ENCODE measurements around the gene RGS2.

The RGS2 gene

GRCh38 chr1:192824511-192824910, 15.7 kb downstream of the RGS2 start:
- H3K27me3 ChIP-seq (ENCODE audit: control insufficient read depth in 1 of 2, insufficient read depth in 2 of 2, low read length in 2 of 2), result no peaks in the 10 kb centered on the region
- H3K9me3 ChIP-seq (ENCODE audit: control insufficient read depth in 1 of 2, low read length in 2 of 2), result no peaks in the 10 kb centered on the region
- H3K27ac ChIP-seq (ENCODE audit: low read depth, low read length), result no peak overlapping the region
- no peaks in the 10 kb centered on the region for H3K4me1 ChIP-seq (ENCODE audit: control insufficient read depth in 1 of 2, insufficient read depth in 2 of 2, low read length in 2 of 2)
- no peaks in the 10 kb centered on the region for H3K36me3 ChIP-seq (ENCODE audit: control insufficient read depth in 1 of 2, insufficient read depth in 2 of 2, low read length in 2 of 2)
- no peak overlapping the region for H3K4me3 ChIP-seq (ENCODE audit: low read depth in 1 of 2, low read length in 2 of 2)
- no peak overlapping the region for H3K9ac ChIP-seq (ENCODE audit: low read depth in 1 of 2, low read length in 2 of 2)

- no peak overlapping the region for H3K27ac ChIP-seq (ENCODE audit: low read depth, low read length)
- no peaks in the 10 kb centered on the region for H3K27me3 ChIP-seq (ENCODE audit: control insufficient read depth in 1 of 2, insufficient read depth in 2 of 2, low read length in 2 of 2)
- H3K36me3 ChIP-seq (ENCODE audit: control insufficient read depth in 1 of 2, insufficient read depth in 2 of 2, low read length in 2 of 2), result no peaks in the 10 kb centered on the region
- H3K4me1 ChIP-seq (ENCODE audit: control insufficient read depth in 1 of 2, insufficient read depth in 2 of 2, low read length in 2 of 2), result no peaks in the 10 kb centered on the region
- H3K9me3 ChIP-seq (ENCODE audit: control insufficient read depth in 1 of 2, low read length in 2 of 2), result no peaks in the 10 kb centered on the region
- no peak overlapping the region for H3K9ac ChIP-seq (ENCODE audit: low read depth in 1 of 2, low read length in 2 of 2)
- no peak overlapping the region for H3K4me3 ChIP-seq (ENCODE audit: low read depth in 1 of 2, low read length in 2 of 2)
Observed at GRCh38 chr1:192826791-192827546, 18.1 kb downstream of the RGS2 start.

- Histone ChIP-seq H3K9ac (ENCODE audit: low read depth in 1 of 2, low read length in 2 of 2) (no peak overlapping the region), H3K27ac (ENCODE audit: low read depth, low read length) (no peak overlapping the region), H3K9me3 (ENCODE audit: control insufficient read depth in 1 of 2, low read length in 2 of 2) (no peaks in the 10 kb centered on the region), H3K36me3 (ENCODE audit: control insufficient read depth in 1 of 2, insufficient read depth in 2 of 2, low read length in 2 of 2) (no peaks in the 10 kb centered on the region), H3K27me3 (ENCODE audit: control insufficient read depth in 1 of 2, insufficient read depth in 2 of 2, low read length in 2 of 2) (no peaks in the 10 kb centered on the region), H3K4me3 (ENCODE audit: low read depth in 1 of 2, low read length in 2 of 2) (no peak overlapping the region), H3K4me1 (ENCODE audit: control insufficient read depth in 1 of 2, insufficient read depth in 2 of 2, low read length in 2 of 2) (no peaks in the 10 kb centered on the region)
Observed at GRCh38 chr1:192830595-192831246, 21.9 kb downstream of the RGS2 start.

GRCh38 chr1:192831706-192832355, 23.0 kb downstream of the RGS2 start:
- H3K27me3 ChIP-seq (ENCODE audit: control insufficient read depth in 1 of 2, insufficient read depth in 2 of 2, low read length in 2 of 2), result no peaks in the 10 kb centered on the region
- no peaks in the 10 kb centered on the region for H3K4me1 ChIP-seq (ENCODE audit: control insufficient read depth in 1 of 2, insufficient read depth in 2 of 2, low read length in 2 of 2)
- no peaks in the 10 kb centered on the region for H3K9me3 ChIP-seq (ENCODE audit: control insufficient read depth in 1 of 2, low read length in 2 of 2)
- H3K4me3 ChIP-seq (ENCODE audit: low read depth in 1 of 2, low read length in 2 of 2), result no peak overlapping the region
- H3K27ac ChIP-seq (ENCODE audit: low read depth, low read length), result no peak overlapping the region
- no peak overlapping the region for H3K9ac ChIP-seq (ENCODE audit: low read depth in 1 of 2, low read length in 2 of 2)
- no peaks in the 10 kb centered on the region for H3K36me3 ChIP-seq (ENCODE audit: control insufficient read depth in 1 of 2, insufficient read depth in 2 of 2, low read length in 2 of 2)

GRCh38 chr1:192832492-192832891, 23.7 kb downstream of the RGS2 start:
- Histone ChIP-seq H3K4me1 (ENCODE audit: control insufficient read depth in 1 of 2, insufficient read depth in 2 of 2, low read length in 2 of 2) (no peaks in the 10 kb centered on the region), H3K9me3 (ENCODE audit: control insufficient read depth in 1 of 2, low read length in 2 of 2) (no peaks in the 10 kb centered on the region), H3K27me3 (ENCODE audit: control insufficient read depth in 1 of 2, insufficient read depth in 2 of 2, low read length in 2 of 2) (no peaks in the 10 kb centered on the region), H3K4me3 (ENCODE audit: low read depth in 1 of 2, low read length in 2 of 2) (no peak overlapping the region), H3K27ac (ENCODE audit: low read depth, low read length) (no peak overlapping the region), H3K9ac (ENCODE audit: low read depth in 1 of 2, low read length in 2 of 2) (no peak overlapping the region), H3K36me3 (ENCODE audit: control insufficient read depth in 1 of 2, insufficient read depth in 2 of 2, low read length in 2 of 2) (no peaks in the 10 kb centered on the region)

GRCh38 chr1:192835116-192835515, 26.3 kb downstream of the RGS2 start:
- no peak overlapping the region for H3K9ac ChIP-seq (ENCODE audit: low read depth in 1 of 2, low read length in 2 of 2)
- no peak overlapping the region for H3K4me3 ChIP-seq (ENCODE audit: low read depth in 1 of 2, low read length in 2 of 2)
- no peaks in the 10 kb centered on the region for H3K9me3 ChIP-seq (ENCODE audit: control insufficient read depth in 1 of 2, low read length in 2 of 2)
- H3K36me3 ChIP-seq (ENCODE audit: control insufficient read depth in 1 of 2, insufficient read depth in 2 of 2, low read length in 2 of 2), result no peaks in the 10 kb centered on the region
- no peaks in the 10 kb centered on the region for H3K27me3 ChIP-seq (ENCODE audit: control insufficient read depth in 1 of 2, insufficient read depth in 2 of 2, low read length in 2 of 2)
- no peak overlapping the region for H3K27ac ChIP-seq (ENCODE audit: low read depth, low read length)
- H3K4me1 ChIP-seq (ENCODE audit: control insufficient read depth in 1 of 2, insufficient read depth in 2 of 2, low read length in 2 of 2), result no peaks in the 10 kb centered on the region

GRCh38 chr1:192839162-192840066, 30.6 kb downstream of the RGS2 start:
- Histone ChIP-seq H3K27ac (ENCODE audit: low read depth, low read length) (no peak overlapping the region), H3K4me1 (ENCODE audit: control insufficient read depth in 1 of 2, insufficient read depth in 2 of 2, low read length in 2 of 2) (no peaks in the 10 kb centered on the region), H3K9ac (ENCODE audit: low read depth in 1 of 2, low read length in 2 of 2) (no peak overlapping the region), H3K27me3 (ENCODE audit: control insufficient read depth in 1 of 2, insufficient read depth in 2 of 2, low read length in 2 of 2) (no peaks in the 10 kb centered on the region), H3K4me3 (ENCODE audit: low read depth in 1 of 2, low read length in 2 of 2) (no peak overlapping the region), H3K36me3 (ENCODE audit: control insufficient read depth in 1 of 2, insufficient read depth in 2 of 2, low read length in 2 of 2) (no peaks in the 10 kb centered on the region), H3K9me3 (ENCODE audit: control insufficient read depth in 1 of 2, low read length in 2 of 2) (no peaks in the 10 kb centered on the region)

GRCh38 chr1:192844360-192844759, 35.5 kb downstream of the RGS2 start:
- Histone ChIP-seq H3K36me3 (ENCODE audit: control insufficient read depth in 1 of 2, insufficient read depth in 2 of 2, low read length in 2 of 2) (no peaks in the 10 kb centered on the region), H3K27ac (ENCODE audit: low read depth, low read length) (no peak overlapping the region), H3K9me3 (ENCODE audit: control insufficient read depth in 1 of 2, low read length in 2 of 2) (no peaks in the 10 kb centered on the region), H3K9ac (ENCODE audit: low read depth in 1 of 2, low read length in 2 of 2) (no peak overlapping the region), H3K27me3 (ENCODE audit: control insufficient read depth in 1 of 2, insufficient read depth in 2 of 2, low read length in 2 of 2) (no peaks in the 10 kb centered on the region), H3K4me3 (ENCODE audit: low read depth in 1 of 2, low read length in 2 of 2) (no peak overlapping the region), H3K4me1 (ENCODE audit: control insufficient read depth in 1 of 2, insufficient read depth in 2 of 2, low read length in 2 of 2) (no peaks in the 10 kb centered on the region)

- Histone ChIP-seq H3K9ac (ENCODE audit: low read depth in 1 of 2, low read length in 2 of 2) (no peak overlapping the region), H3K36me3 (ENCODE audit: control insufficient read depth in 1 of 2, insufficient read depth in 2 of 2, low read length in 2 of 2) (no peaks in the 10 kb centered on the region), H3K27ac (ENCODE audit: low read depth, low read length) (no peak overlapping the region), H3K9me3 (ENCODE audit: control insufficient read depth in 1 of 2, low read length in 2 of 2) (no peaks in the 10 kb centered on the region), H3K27me3 (ENCODE audit: control insufficient read depth in 1 of 2, insufficient read depth in 2 of 2, low read length in 2 of 2) (no peaks in the 10 kb centered on the region), H3K4me3 (ENCODE audit: low read depth in 1 of 2, low read length in 2 of 2) (no peak overlapping the region), H3K4me1 (ENCODE audit: control insufficient read depth in 1 of 2, insufficient read depth in 2 of 2, low read length in 2 of 2) (no peaks in the 10 kb centered on the region)
Observed at GRCh38 chr1:192846950-192847349, 38.1 kb downstream of the RGS2 start.
